Thyroid gland (tissue), 4 donors: ENCODE results near the gene ATG14. TPM values are rescaled to one million over a fixed set of nuclear protein-coding genes. Genes with fewer than 3 reads are reported as not detected.
A peak's percentile ranks its signal among the peaks of the same experiment; 100 is the strongest.
"Not testable (repeated sequence)": the region's sequence is repeated elsewhere in the genome, so short reads cannot be mapped to it uniquely, and the experiment has no call there.

Experiments used
- DNase-seq, 2 donors: peaks; one replicate each; pipeline ENCODE4 v3.0.0-alpha.2; 2019
- H3K27ac ChIP-seq, 3 donors: fragments of 200-600 bp; sonication (generic); 1 replicate in 2 of 3; 2 replicates in 1 of 3; pipeline ENCODE4 v1.5.1; 2016 to 2019; ENCODE audit warnings: mild to moderate bottlenecking in 1 of 3, moderate library complexity in 1 of 3
- H3K27me3 ChIP-seq: fragments of 200-600 bp; sonication (generic); one replicate; pipeline ENCODE4 v1.5.1; 2019
- H3K36me3 ChIP-seq, 2 donors: fragments of 200-600 bp; sonication (generic); one replicate each; pipeline ENCODE4 v1.5.1; 2016 to 2019
- H3K4me1 ChIP-seq, 2 donors: fragments of 200-600 bp; sonication (generic); one replicate each; pipeline ENCODE4 v1.5.1; 2017 to 2019
- H3K4me3 ChIP-seq, 3 donors: fragments of 200-600 bp; sonication (generic); replicated peaks in 1 of 3; 1 replicate in 2 of 3; 2 replicates in 1 of 3; pipeline ENCODE4 v1.5.1; 2016; ENCODE audit warnings: mild to moderate bottlenecking in 1 of 3
- H3K9me3 ChIP-seq: fragments of 200-600 bp; sonication (generic); one replicate; pipeline ENCODE4 v1.5.1; 2017
- CTCF ChIP-seq, 6 experiments: fragments of 200-600 bp in 3 of 6; fragments of 450-650 bp in 3 of 6; sonication (generic) in 3 of 6; IDR thresholded peaks; one replicate each; pipeline ENCODE4 v1.5.1; 2016 to 2019; ENCODE audit warnings: antibody characterized with exemption in 6 of 6, mild to moderate bottlenecking in 2 of 6, inconsistent platforms in 1 of 6, moderate library complexity in 1 of 6
- POLR2A ChIP-seq, 2 donors: fragments of 450-650 bp; IDR thresholded peaks; one replicate each; pipeline ENCODE4 v1.6.1; 2017; ENCODE audit warnings: antibody characterized with exemption in 2 of 2, mild to moderate bottlenecking in 2 of 2, moderate library complexity in 1 of 2
- WGBS, 2 donors: methylation state at CpG; one replicate each; pipeline ENCODE4 v1.1.5; 2017; 5-methylcytosine and 5-hydroxymethylcytosine counted together
- intact Hi-C: fragments of 100-400 bp; cut with DNase I; formaldehyde crosslinking; loops from one replicate; pipeline ENCODE4 v1.15.1; 2023
- total RNA-seq, 4 donors: library from RNA; depleted of rRNA; stranded (reverse); fragments of >200 nt; gene quantifications; one replicate each; pipeline ENCODE4 v1.2.3, GENCODE V29; 2016

Gene ATG14
- total RNA-seq, 4 donors from 2014 or later = 13.3 to 22.2 (median 19.1) TPM

- H3K4me1 ChIP-seq = peaks cover 27 to 35% of the 10 kb centered on the region in 2 donors
- peak overlapping the region in 1 of 3 donors; percentile 92 for H3K27ac ChIP-seq
- 86 to 92% methylated on average over 3 of the region's 3 CpGs for WGBS, 2 donors
- H3K36me3 ChIP-seq = peaks cover 14 to 18% of the 10 kb centered on the region in 2 donors
- DNase-seq = no peak
- no peak overlapping the region for H3K4me3 ChIP-seq
- intact Hi-C loops = no loop called here
- no peaks in the 10 kb centered on the region for H3K9me3 ChIP-seq
- no peaks in the 10 kb centered on the region for H3K27me3 ChIP-seq
- TF ChIP-seq CTCF (IDR thresholded peaks at IDR 0.05) = no peak
- no peak for TF ChIP-seq POLR2A (IDR thresholded peaks at IDR 0.05)
These were observed 27.1 kb downstream of the ATG14 start for GRCh38 chr14:55384536-55384935.

DNA sequence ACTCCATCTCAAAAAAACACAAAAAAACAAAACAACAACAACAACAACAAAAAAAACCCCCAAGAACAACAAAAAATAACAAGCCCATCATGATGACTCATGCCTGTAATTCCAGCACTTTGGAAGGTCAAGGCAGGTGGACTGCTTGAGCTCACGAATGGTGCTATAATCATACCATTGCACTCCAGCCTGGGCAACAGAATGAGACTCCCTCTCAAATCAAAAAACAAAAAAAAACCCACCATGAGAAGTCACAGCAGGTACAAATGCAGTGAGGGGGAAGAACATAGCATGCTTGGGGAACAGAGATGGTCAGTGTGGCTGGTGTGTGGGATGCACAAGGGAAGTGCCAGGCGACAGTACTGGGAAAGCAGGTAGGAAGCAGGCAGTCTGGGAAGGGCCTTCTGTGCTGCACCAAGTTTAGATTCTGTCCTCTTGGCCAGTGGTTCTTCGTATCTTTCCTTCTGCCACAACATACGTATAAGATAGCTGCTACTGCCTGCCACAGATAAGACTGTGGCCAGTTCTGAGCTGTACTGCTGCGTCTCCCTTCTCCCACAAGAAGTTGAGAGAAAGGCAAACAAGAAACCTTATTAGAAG lies 28.0 kb downstream of the ATG14 start:
- 86% methylated on average over 5 of the region's 5 CpGs for WGBS, 2 donors
- intact Hi-C loops = no loop called here

GRCh38 chr14:55383056-55383466 lies 28.6 kb downstream of the ATG14 start:
- H3K4me3 ChIP-seq, intact Hi-C loops, H3K9me3 ChIP-seq, H3K27me3 ChIP-seq: not testable (repeated sequence)
- peaks cover 27 to 35% of the 10 kb centered on the region in 2 donors for H3K4me1 ChIP-seq
- DNase-seq = peak; percentile 91 to 92
- peak in 1 of 6 experiments; percentile 7 for TF ChIP-seq CTCF (IDR thresholded peaks at IDR 0.05)
- 24 to 37% methylated on average over 10 of the region's 10 CpGs for WGBS, 2 donors
- peak overlapping the region; percentile 57 to 92 (median 79) for H3K27ac ChIP-seq
- H3K36me3 ChIP-seq = peaks cover 18 to 22% of the 10 kb centered on the region in 2 donors

More for the DNA sequence above, 28.0 kb downstream of the ATG14 start:
- no peaks in the 10 kb centered on the region for H3K27me3 ChIP-seq
- H3K4me1 ChIP-seq = peaks cover 27 to 35% of the 10 kb centered on the region in 2 donors
- DNase-seq = peak in 1 of 2 donors; percentile 5
- H3K9me3 ChIP-seq = no peaks in the 10 kb centered on the region
- peak overlapping the region; percentile 57 to 92 (median 79) for H3K27ac ChIP-seq
- no peak overlapping the region for H3K4me3 ChIP-seq
- TF ChIP-seq CTCF (IDR thresholded peaks at IDR 0.05) (no peak), POLR2A (IDR thresholded peaks at IDR 0.05) (no peak)
- peaks cover 18 to 22% of the 10 kb centered on the region in 2 donors for H3K36me3 ChIP-seq

DNA sequence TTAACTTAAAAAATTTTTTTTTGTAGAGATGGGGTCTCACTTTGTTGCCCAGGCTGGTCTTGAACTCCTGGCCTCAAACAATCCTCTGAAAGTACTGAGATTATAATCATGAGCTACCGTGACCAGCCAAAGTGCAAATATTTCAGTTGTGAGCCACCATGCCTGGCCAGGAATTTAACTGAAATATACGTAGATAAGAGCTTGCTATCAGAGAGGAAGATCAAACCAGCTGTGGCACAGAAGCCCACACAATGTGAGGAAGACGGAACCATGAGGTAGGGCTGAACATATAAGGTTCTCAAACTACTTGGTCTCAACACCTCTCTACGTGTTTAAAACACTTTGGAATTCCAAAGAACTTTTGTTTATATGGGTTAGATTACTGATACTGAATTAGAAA lies 29.1 kb downstream of the ATG14 start:
- Histone ChIP-seq H3K27me3 (no peaks in the 10 kb centered on the region), H3K4me3 (no peak overlapping the region), H3K9me3 (no peaks in the 10 kb centered on the region), H3K4me1 (peaks cover 27 to 35% of the 10 kb centered on the region in 2 donors), H3K27ac (peak overlapping the region; percentile 73 to 92 (median 79)), H3K36me3 (peaks cover 19 to 24% of the 10 kb centered on the region in 2 donors)
- TF ChIP-seq CTCF (IDR thresholded peaks at IDR 0.05) (no peak), POLR2A (IDR thresholded peaks at IDR 0.05) (no peak)
- DNase-seq = no peak
- WGBS, 2 donors = 43 to 59% methylated on average over 4 of the region's 4 CpGs
- intact Hi-C loops = no loop called here

DNA sequence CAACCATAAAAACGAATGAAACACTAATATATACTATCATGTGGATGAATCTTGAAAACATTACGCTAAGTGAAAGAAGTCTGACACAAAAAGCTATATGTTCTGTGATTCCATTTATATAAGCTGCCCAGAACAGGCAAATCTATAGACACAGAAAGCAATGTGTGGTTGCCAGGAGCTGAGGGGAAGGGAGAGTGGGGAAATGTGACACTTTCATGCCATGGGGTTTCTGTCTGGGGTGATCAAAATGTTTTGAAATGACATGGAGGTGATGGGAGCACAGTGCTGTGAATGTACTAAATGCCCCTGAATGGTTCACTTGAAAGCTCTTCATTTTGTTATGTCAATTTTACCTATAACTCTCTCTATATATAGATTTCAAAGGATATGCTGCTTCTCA lies 30.1 kb downstream of the ATG14 start:
- Histone ChIP-seq H3K9me3 (no peaks in the 10 kb centered on the region), H3K27ac (peak overlapping the region in 1 of 3 donors; percentile 92), H3K36me3 (peaks cover 23 to 33% of the 10 kb centered on the region in 2 donors), H3K4me3 (no peak overlapping the region), H3K4me1 (peaks cover 22 to 28% of the 10 kb centered on the region in 2 donors), H3K27me3 (no peaks in the 10 kb centered on the region)
- TF ChIP-seq CTCF (IDR thresholded peaks at IDR 0.05) (no peak), POLR2A (IDR thresholded peaks at IDR 0.05) (no peak)
- 91 to 93% methylated on average over 2 of the region's 2 CpGs for WGBS, 2 donors
- intact Hi-C loops = no loop called here
- no peak for DNase-seq
